NCI-H748 (cell line): ENCODE measurements around the gene TNFSF15.
A peak's percentile ranks its signal among the peaks of the same experiment; 100 is the strongest.
"Not testable (repeated sequence)": the region's sequence is repeated elsewhere in the genome, so short reads cannot be mapped to it uniquely, and the experiment has no call there.

ENCODE experiments used
- DNase-seq: peaks from one replicate; lab custom pipeline; 2025; ENCODE audit not compliant: unreplicated experiment; lab: John Stamatoyannopoulos, UW

Gene TNFSF15

GRCh38 chr9:114757395-114757794 is 48.4 kb downstream of the TNFSF15 start:
- no peak for DNase-seq

- DNase-seq: no peak
These were observed 48.9 kb downstream of the TNFSF15 start for GRCh38 chr9:114756920-114757319.

- no peak for DNase-seq
These were observed 51.3 kb downstream of the TNFSF15 start for GRCh38 chr9:114754581-114754980.

- DNase-seq: peak; percentile 43
These were observed 59.1 kb downstream of the TNFSF15 start for GRCh38 chr9:114746591-114747346.

GRCh38 chr9:114745879-114746550 is 59.8 kb downstream of the TNFSF15 start:
- no peak for DNase-seq

- peak; percentile 88 for DNase-seq
These were observed 60.6 kb downstream of the TNFSF15 start for GRCh38 chr9:114745108-114745848.

GRCh38 chr9:114743446-114743845 is 62.4 kb downstream of the TNFSF15 start:
- DNase-seq: no peak

- DNase-seq: no peak
These were observed 62.9 kb downstream of the TNFSF15 start for GRCh38 chr9:114742947-114743346.

- DNase-seq: not testable (repeated sequence)
These were observed 64.3 kb downstream of the TNFSF15 start for GRCh38 chr9:114741521-114741920.

GRCh38 chr9:114738581-114739316 is 67.1 kb downstream of the TNFSF15 start:
- DNase-seq: peak; percentile 75

- no peak for DNase-seq
These were observed 68.0 kb downstream of the TNFSF15 start for GRCh38 chr9:114737847-114738246.

- DNase-seq: no peak
These were observed 68.7 kb downstream of the TNFSF15 start for GRCh38 chr9:114737118-114737517.

GRCh38 chr9:114735704-114736103 is 70.1 kb downstream of the TNFSF15 start:
- no peak for DNase-seq

GRCh38 chr9:114735139-114735538 is 70.7 kb downstream of the TNFSF15 start:
- DNase-seq: not testable (repeated sequence)
